OCI-LY7 (cell line): ENCODE measurements around the gene PRX. TPM values are rescaled to one million over a fixed set of nuclear protein-coding genes. Genes with fewer than 3 reads are reported as not detected.

Source experiments
- BruUV-seq: library from RNA; stranded (reverse); fragments of 400-500 nt; replicated peaks from 2 replicates; lab custom pipeline; 2021; lab: Mats Ljungman, UMichigan
- CTCF ChIA-PET: fragments of 300-600 bp; sonication (Branson Sonifier 250); formaldehyde crosslinking; loops from one replicate; lab custom pipeline; 2022; ENCODE audit warnings: antibody characterized with exemption; ENCODE audit not compliant: unreplicated experiment; lab: Charles Lee
- POLR2A ChIA-PET: fragments of 300-600 bp; sonication (Branson Sonifier 250); formaldehyde crosslinking; loops from one replicate; lab custom pipeline; 2022; ENCODE audit warnings: antibody characterized with exemption; lab: Charles Lee
- DNase-seq: peaks from one replicate; pipeline ENCODE4 v3.0.0-alpha.2; 2015; ENCODE audit warnings: low spot score
- H2AFZ ChIP-seq: fragments of 200-600 bp; sonication (generic), shearing (Covaris generic); 2 replicates; pipeline ENCODE4 v1.6.1; 2014; ENCODE audit warnings: mild to moderate bottlenecking, antibody characterized with exemption, low read length, moderate library complexity
- H3K27ac ChIP-seq: fragments of 200-600 bp; sonication (generic); 2 replicates; pipeline ENCODE4 v1.5.1; 2014; ENCODE audit warnings: mixed run types, low read depth, mild to moderate bottlenecking, moderate library complexity, low read length, inconsistent platforms; ENCODE audit not compliant: poor library complexity, severe bottlenecking
- H3K36me3 ChIP-seq: fragments of 200-600 bp; sonication (generic); 2 replicates; pipeline ENCODE4 v1.6.1; 2014; ENCODE audit warnings: mild to moderate bottlenecking, antibody characterized with exemption, low read length, moderate library complexity, mixed read lengths; ENCODE audit not compliant: insufficient read depth
- H3K4me1 ChIP-seq: fragments of 200-600 bp; sonication (generic); 2 replicates; pipeline ENCODE4 v1.5.1; 2014; ENCODE audit warnings: mild to moderate bottlenecking, low read length; ENCODE audit not compliant: insufficient read depth, poor library complexity, severe bottlenecking
- H3K4me2 ChIP-seq: fragments of 200-600 bp; sonication (generic); 2 replicates; pipeline ENCODE4 v1.6.1; 2014; ENCODE audit warnings: mild to moderate bottlenecking, low read length
- H3K4me3 ChIP-seq: fragments of 200-600 bp; sonication (generic); 2 replicates; pipeline ENCODE4 v1.5.1; 2014; ENCODE audit warnings: mild to moderate bottlenecking, low read depth, low read length; ENCODE audit not compliant: poor library complexity, severe bottlenecking
- H3K79me2 ChIP-seq: fragments of 200-600 bp; sonication (generic); 2 replicates; pipeline ENCODE4 v1.6.1; 2016; ENCODE audit warnings: low read depth, mild to moderate bottlenecking, low read length, moderate library complexity, mixed read lengths; ENCODE audit not compliant: insufficient read depth
- H3K9me2 ChIP-seq: fragments of 200-600 bp; sonication (generic); 2 replicates; pipeline ENCODE4 v1.6.1; 2016; ENCODE audit warnings: mild to moderate bottlenecking, low read length, mixed read lengths; ENCODE audit not compliant: insufficient read depth
- H3K9me3 ChIP-seq: fragments of 200-600 bp; sonication (generic); 2 replicates; pipeline ENCODE4 v1.6.1; 2014; ENCODE audit warnings: mild to moderate bottlenecking, mixed run types, low read length, mixed read lengths
- H4K20me1 ChIP-seq: fragments of 200-600 bp; sonication (generic); 2 replicates; pipeline ENCODE4 v1.6.1; 2014; ENCODE audit warnings: mild to moderate bottlenecking, antibody characterized with exemption, low read length, moderate library complexity, mixed read lengths; ENCODE audit not compliant: insufficient read depth
- EZH2phosphoT487 ChIP-seq: fragments of 200-600 bp; sonication (generic); IDR thresholded peaks from 2 replicates; pipeline ENCODE4 v1.6.1; 2018; ENCODE audit warnings: low read depth, borderline replicate concordance, mild to moderate bottlenecking, mixed run types, antibody characterized with exemption, low read length, moderate library complexity, mixed read lengths
- intact Hi-C: fragments of 100-400 bp; cut with micrococcal nuclease; formaldehyde crosslinking; loops from one replicate; pipeline ENCODE4 v1.10.0; 2022; ENCODE audit not compliant: unreplicated experiment
- total RNA-seq, 2 experiments: library from RNA; depleted of rRNA in 1 of 2; stranded (reverse); fragments of >200 nt in 1 of 2; shearing (Covaris generic) in 1 of 2; gene quantifications; 2 replicates each; pipeline ENCODE4 v1.2.3, GENCODE V29; 2014 to 2022
- TF ChIP-seq, protein P1 (sequence below): fragments of 200-600 bp; sonication (generic); conservative IDR thresholded peaks from 2 replicates; pipeline ENCODE4 v1.5.1; 2014; ENCODE audit warnings: mild to moderate bottlenecking, antibody characterized with exemption, low read length, moderate library complexity, mixed read lengths

Gene PRX
- total RNA-seq, 2 experiments from 2014 or later: 2.2 to 4.9 TPM

DNA sequence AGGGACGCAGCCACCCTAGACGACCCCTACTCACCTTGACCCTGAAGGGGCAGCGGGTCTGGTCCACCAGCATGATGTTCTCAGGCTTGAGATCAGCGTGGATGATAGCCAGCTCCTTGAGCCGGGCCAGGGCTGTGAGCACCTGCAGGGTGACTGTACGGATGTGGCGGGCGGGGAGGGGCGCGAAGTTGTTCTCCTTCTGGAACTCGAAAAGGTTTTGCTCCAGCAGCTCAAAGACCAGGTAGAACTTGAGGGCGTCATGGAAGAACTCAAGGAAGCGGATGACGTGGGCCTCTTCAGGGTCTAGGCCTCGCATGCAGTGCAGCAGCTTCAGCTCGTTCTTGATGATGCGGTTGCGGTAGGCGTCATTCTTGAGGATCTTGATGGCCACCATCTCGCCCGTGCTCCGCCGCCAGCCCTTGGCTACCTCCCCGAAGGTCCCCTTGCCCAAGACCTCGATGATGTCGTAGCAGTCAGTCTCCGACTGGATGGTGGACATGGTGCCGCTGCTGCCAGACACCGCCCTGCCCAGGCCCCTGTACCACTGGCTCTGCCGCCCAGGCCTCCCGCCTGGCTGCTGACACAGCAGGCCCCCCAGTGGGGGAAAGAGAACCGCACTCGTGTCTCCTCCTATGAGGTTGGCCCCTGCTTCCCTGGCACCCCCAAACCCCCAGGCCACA lies 23.6 kb downstream of the PRX start:
- no TSS peak for BruUV-seq

DNA sequence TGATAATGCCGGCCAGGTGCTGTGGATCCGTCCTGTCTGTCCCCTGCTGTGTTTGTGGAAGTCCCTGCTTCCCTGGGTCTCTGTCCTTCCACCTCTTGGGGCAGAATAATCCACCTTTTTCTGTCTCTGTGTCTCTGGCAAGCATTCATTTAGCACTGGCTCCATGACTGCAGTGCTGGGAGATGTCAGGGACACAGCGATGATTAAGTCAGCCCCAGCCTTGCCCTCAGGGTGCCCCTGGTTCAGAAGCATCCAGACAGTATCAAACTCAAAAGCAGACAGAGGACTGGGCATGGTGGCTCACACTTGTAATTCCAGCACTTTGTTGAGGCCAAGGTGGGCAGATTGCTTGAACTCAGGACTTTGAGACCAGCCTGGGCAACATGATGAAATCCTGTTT lies 24.7 kb downstream of the PRX start:
- Histone ChIP-seq H4K20me1 (no peaks in the 10 kb centered on the region), H3K27ac (no peak overlapping the region), H3K4me1 (no peaks in the 10 kb centered on the region), H3K4me3 (no peak overlapping the region), H3K36me3 (no peaks in the 10 kb centered on the region), H3K9me3 (no peaks in the 10 kb centered on the region), H3K4me2 (no peak overlapping the region), H2AFZ (no peak overlapping the region), H3K9me2 (no peaks in the 10 kb centered on the region), H3K79me2 (no peaks in the 10 kb centered on the region)
- intact Hi-C loops: no loop called here
- no peak for TF ChIP-seq EZH2phosphoT487
- TF ChIP-seq, protein P1, sequence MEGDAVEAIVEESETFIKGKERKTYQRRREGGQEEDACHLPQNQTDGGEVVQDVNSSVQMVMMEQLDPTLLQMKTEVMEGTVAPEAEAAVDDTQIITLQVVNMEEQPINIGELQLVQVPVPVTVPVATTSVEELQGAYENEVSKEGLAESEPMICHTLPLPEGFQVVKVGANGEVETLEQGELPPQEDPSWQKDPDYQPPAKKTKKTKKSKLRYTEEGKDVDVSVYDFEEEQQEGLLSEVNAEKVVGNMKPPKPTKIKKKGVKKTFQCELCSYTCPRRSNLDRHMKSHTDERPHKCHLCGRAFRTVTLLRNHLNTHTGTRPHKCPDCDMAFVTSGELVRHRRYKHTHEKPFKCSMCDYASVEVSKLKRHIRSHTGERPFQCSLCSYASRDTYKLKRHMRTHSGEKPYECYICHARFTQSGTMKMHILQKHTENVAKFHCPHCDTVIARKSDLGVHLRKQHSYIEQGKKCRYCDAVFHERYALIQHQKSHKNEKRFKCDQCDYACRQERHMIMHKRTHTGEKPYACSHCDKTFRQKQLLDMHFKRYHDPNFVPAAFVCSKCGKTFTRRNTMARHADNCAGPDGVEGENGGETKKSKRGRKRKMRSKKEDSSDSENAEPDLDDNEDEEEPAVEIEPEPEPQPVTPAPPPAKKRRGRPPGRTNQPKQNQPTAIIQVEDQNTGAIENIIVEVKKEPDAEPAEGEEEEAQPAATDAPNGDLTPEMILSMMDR: no peak
- no TSS peak for BruUV-seq
- no peak for DNase-seq
- ChIA-PET CTCF (no interaction called here), POLR2A (interaction anchor here (1.2 kb wide), 1 partner anchor 9 kb away, joined by 3 read pairs; no protein-coding TSS in a partner anchor)

More for the DNA sequence above, 23.6 kb downstream of the PRX start:
- DNase-seq: no peak
- CTCF ChIA-PET: no interaction called here
- no peaks in the 10 kb centered on the region for H3K36me3 ChIP-seq
- TF ChIP-seq, protein P1: no peak
- TF ChIP-seq EZH2phosphoT487: no peak
- H3K9me3 ChIP-seq: no peaks in the 10 kb centered on the region
- H3K4me3 ChIP-seq: no peak overlapping the region
- no peak overlapping the region for H3K27ac ChIP-seq
- POLR2A ChIA-PET: interaction anchor here (1.2 kb wide), 1 partner anchor 10 kb away, joined by 3 read pairs; no protein-coding TSS in a partner anchor
- intact Hi-C loops: no loop called here
- H2AFZ ChIP-seq: no peak overlapping the region
- H4K20me1 ChIP-seq: no peaks in the 10 kb centered on the region
- no peak overlapping the region for H3K4me2 ChIP-seq
- no peaks in the 10 kb centered on the region for H3K9me2 ChIP-seq
- H3K79me2 ChIP-seq: no peaks in the 10 kb centered on the region
- no peaks in the 10 kb centered on the region for H3K4me1 ChIP-seq

DNA sequence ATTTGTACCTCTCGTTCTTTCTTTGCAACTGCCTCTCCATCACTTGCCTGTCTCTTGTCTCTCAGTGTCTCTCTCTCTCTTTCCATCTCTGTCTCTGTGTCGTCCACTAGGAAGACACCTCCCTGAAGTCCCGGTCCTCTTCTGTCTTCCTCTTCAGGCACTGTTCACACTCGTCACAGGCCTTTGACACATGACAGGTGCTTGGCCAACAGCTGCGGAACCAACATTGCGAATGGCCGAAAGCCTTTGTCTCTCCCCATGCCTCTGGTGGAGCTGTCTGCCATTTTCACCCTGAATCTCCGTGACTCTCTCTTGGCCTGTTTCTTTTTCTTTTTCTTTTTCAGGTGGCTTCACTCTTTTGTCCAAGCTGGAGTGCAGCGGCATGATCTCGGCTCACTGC lies 26.0 kb downstream of the PRX start:
- CTCF ChIA-PET: interaction anchor here (0.6 kb wide), 1 partner anchor 20 kb away, joined by 5 read pairs; no protein-coding TSS in a partner anchor

More for the DNA sequence above, 26.0 kb downstream of the PRX start:
- Histone ChIP-seq H3K9me3 (no peaks in the 10 kb centered on the region), H3K4me1 (no peaks in the 10 kb centered on the region), H3K9me2 (no peaks in the 10 kb centered on the region), H3K4me3 (no peak overlapping the region), H3K36me3 (no peaks in the 10 kb centered on the region), H2AFZ (no peak overlapping the region), H3K4me2 (no peak overlapping the region), H3K27ac (no peak overlapping the region), H4K20me1 (no peaks in the 10 kb centered on the region), H3K79me2 (no peaks in the 10 kb centered on the region)
- TF ChIP-seq, protein P1: no peak
- TF ChIP-seq EZH2phosphoT487: no peak
- intact Hi-C loops: no loop called here
- no peak for DNase-seq
- POLR2A ChIA-PET: interaction anchor here (0.7 kb wide), 1 partner anchor 94 kb away, joined by 7 read pairs; no protein-coding TSS in a partner anchor
- no TSS peak for BruUV-seq
